Astrocyte (in vitro differentiated cells and primary cell): ENCODE data around the gene ARID5B. TPM values are rescaled to one million over a fixed set of nuclear protein-coding genes. Genes with fewer than 3 reads are reported as not detected.

Experiments
- DNase-seq: peaks from one replicate; pipeline ENCODE4 v3.0.0-alpha.2; 2010; ENCODE audit warnings: low read depth
- FAIRE-seq: peaks from 2 replicates; lab custom pipeline; 2011; peaks lifted over from hg19 to GRCh38; lab: Jason Lieb, UNC
- H2AFZ ChIP-seq: 2 replicates; pipeline ENCODE4 v1.6.0; 2012; ENCODE audit warnings: low read depth, low read length, inconsistent platforms
- H3K27ac ChIP-seq: 2 replicates; pipeline ENCODE4 v1.5.1; 2011; ENCODE audit warnings: low read depth, low read length, inconsistent platforms
- H3K27me3 ChIP-seq: 2 replicates; pipeline ENCODE4 v1.6.0; 2011; ENCODE audit warnings: low read length, inconsistent platforms; ENCODE audit not compliant: insufficient read depth
- H3K36me3 ChIP-seq: 2 replicates; pipeline ENCODE4 v1.5.1; 2011; ENCODE audit warnings: low read length, inconsistent platforms; ENCODE audit not compliant: insufficient read depth
- H3K4me1 ChIP-seq: 2 replicates; pipeline ENCODE4 v1.5.1; 2011; ENCODE audit warnings: low read length, inconsistent platforms; ENCODE audit not compliant: insufficient read depth
- H3K4me2 ChIP-seq: 2 replicates; pipeline ENCODE4 v1.6.0; 2012; ENCODE audit warnings: low read length, inconsistent platforms
- H3K4me3 ChIP-seq: 2 replicates; pipeline ENCODE4 v1.5.1; 2011; ENCODE audit warnings: low read depth, mild to moderate bottlenecking, low read length, inconsistent platforms; ENCODE audit not compliant: insufficient read depth
- H3K79me2 ChIP-seq: 2 replicates; pipeline ENCODE4 v1.6.0; 2012; ENCODE audit warnings: mild to moderate bottlenecking, low read length, inconsistent platforms; ENCODE audit not compliant: insufficient read depth
- H3K9ac ChIP-seq: 2 replicates; pipeline ENCODE4 v1.6.0; 2012; ENCODE audit warnings: mild to moderate bottlenecking, low read length, inconsistent platforms
- H3K9me3 ChIP-seq: 2 replicates; pipeline ENCODE4 v1.5.1; 2012; ENCODE audit warnings: low read depth, mild to moderate bottlenecking, low read length, inconsistent platforms; ENCODE audit not compliant: insufficient read depth
- H4K20me1 ChIP-seq: 2 replicates; pipeline ENCODE4 v1.6.0; 2012; ENCODE audit warnings: low read length, inconsistent platforms; ENCODE audit not compliant: insufficient read depth
- H3K27ac Mint-ChIP-seq: one replicate; pipeline ENCODE4 v1.8.0; 2021; ENCODE audit warnings: mild to moderate bottlenecking, mixed read lengths; ENCODE audit not compliant: unreplicated experiment
- H3K27me3 Mint-ChIP-seq: one replicate; pipeline ENCODE4 v1.8.0; 2021; ENCODE audit warnings: low read depth, mixed read lengths; ENCODE audit not compliant: unreplicated experiment
- H3K36me3 Mint-ChIP-seq: one replicate; pipeline ENCODE4 v1.8.0; 2021; ENCODE audit warnings: low read depth, mixed read lengths; ENCODE audit not compliant: unreplicated experiment
- H3K4me1 Mint-ChIP-seq: one replicate; pipeline ENCODE4 v1.8.0; 2021; ENCODE audit warnings: low read depth, mixed read lengths; ENCODE audit not compliant: unreplicated experiment
- H3K4me3 Mint-ChIP-seq: one replicate; pipeline ENCODE4 v1.8.0; 2021; ENCODE audit warnings: mild to moderate bottlenecking, moderate library complexity, mixed read lengths; ENCODE audit not compliant: unreplicated experiment
- H3K9me3 Mint-ChIP-seq: one replicate; pipeline ENCODE4 v1.8.0; 2021; ENCODE audit warnings: mild to moderate bottlenecking, mixed read lengths; ENCODE audit not compliant: unreplicated experiment
- CTCF ChIP-seq: IDR thresholded peaks from 2 replicates; pipeline ENCODE4 v1.5.1; 2011; ENCODE audit warnings: low read depth, mild to moderate bottlenecking, inconsistent platforms, low read length, moderate library complexity; ENCODE audit not compliant: insufficient read depth
- EZH2 ChIP-seq: IDR thresholded peaks from 2 replicates; pipeline ENCODE4 v1.6.1; 2012; ENCODE audit warnings: mild to moderate bottlenecking, low read length, inconsistent platforms; ENCODE audit not compliant: insufficient read depth
- total RNA-seq: library from RNA; stranded (reverse); gene quantifications from 2 replicates; pipeline ENCODE4 v1.2.1, GENCODE V29; 2021

ARID5B gene
- total RNA-seq, 1 donor from 2014 or later, result 66.0 TPM

GRCh38 chr10:61933859-61934555 is 32.5 kb downstream of the ARID5B start:
- peaks cover 29% of the 10 kb centered on the region for H3K79me2 ChIP-seq
- no peak overlapping the region for H3K27ac ChIP-seq
- Mint-ChIP-seq H3K4me3 (no peak overlapping the region), H3K27ac (no peak overlapping the region), H3K4me1 (peaks cover 26% of the 10 kb centered on the region), H3K27me3 (no peaks in the 10 kb centered on the region), H3K36me3 (peaks cover 31% of the 10 kb centered on the region), H3K9me3 (peaks cover 6% of the 10 kb centered on the region)
- no peak overlapping the region for H2AFZ ChIP-seq
- no peak for TF ChIP-seq CTCF
- no peak for TF ChIP-seq EZH2
- no peak overlapping the region for H3K9ac ChIP-seq
- no peak overlapping the region for H3K4me3 ChIP-seq
- no peak for DNase-seq
- H3K4me2 ChIP-seq, result no peak overlapping the region
- no peak for FAIRE-seq
- peaks cover 2% of the 10 kb centered on the region for H3K36me3 ChIP-seq
- no peaks in the 10 kb centered on the region for H3K27me3 ChIP-seq
- H3K9me3 ChIP-seq, result no peaks in the 10 kb centered on the region
- peaks cover 19% of the 10 kb centered on the region for H3K4me1 ChIP-seq
- H4K20me1 ChIP-seq, result no peaks in the 10 kb centered on the region

DNA sequence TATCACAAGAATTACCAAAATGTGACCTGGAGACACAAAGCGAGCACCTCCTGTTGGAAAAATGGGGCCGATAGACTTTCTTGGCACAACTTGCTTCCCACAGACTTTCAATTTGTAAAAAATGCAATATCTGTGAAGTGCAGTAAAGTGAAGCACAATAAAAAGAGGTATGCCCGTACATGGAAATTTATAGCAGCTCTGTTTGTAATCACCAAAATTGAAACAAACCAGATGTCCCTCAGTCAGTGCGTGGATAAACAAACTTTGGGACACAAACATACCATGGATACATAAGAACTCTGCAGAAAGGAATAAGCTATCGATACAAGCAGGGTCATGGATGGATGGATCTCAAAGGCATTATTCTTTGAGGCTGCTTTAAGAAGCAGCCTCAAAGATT is 33.6 kb downstream of the ARID5B start:
- H3K27me3 Mint-ChIP-seq, result no peaks in the 10 kb centered on the region
- DNase-seq (no peak), FAIRE-seq (no peak)
- Histone ChIP-seq H3K9ac (no peak overlapping the region), H3K4me1 (peaks cover 30% of the 10 kb centered on the region), H2AFZ (no peak overlapping the region), H4K20me1 (no peaks in the 10 kb centered on the region), H3K27ac (no peak overlapping the region), H3K27me3 (no peaks in the 10 kb centered on the region), H3K4me2 (no peak overlapping the region), H3K36me3 (no peaks in the 10 kb centered on the region), H3K9me3 (no peaks in the 10 kb centered on the region), H3K79me2 (peaks cover 20% of the 10 kb centered on the region), H3K4me3 (no peak overlapping the region)
- peaks cover 4% of the 10 kb centered on the region for H3K9me3 Mint-ChIP-seq
- TF ChIP-seq CTCF (no peak), EZH2 (no peak)
- H3K4me1 Mint-ChIP-seq, result peaks cover 36% of the 10 kb centered on the region
- H3K4me3 Mint-ChIP-seq, result no peak overlapping the region
- H3K27ac Mint-ChIP-seq, result no peak overlapping the region
- H3K36me3 Mint-ChIP-seq, result peaks cover 21% of the 10 kb centered on the region

DNA sequence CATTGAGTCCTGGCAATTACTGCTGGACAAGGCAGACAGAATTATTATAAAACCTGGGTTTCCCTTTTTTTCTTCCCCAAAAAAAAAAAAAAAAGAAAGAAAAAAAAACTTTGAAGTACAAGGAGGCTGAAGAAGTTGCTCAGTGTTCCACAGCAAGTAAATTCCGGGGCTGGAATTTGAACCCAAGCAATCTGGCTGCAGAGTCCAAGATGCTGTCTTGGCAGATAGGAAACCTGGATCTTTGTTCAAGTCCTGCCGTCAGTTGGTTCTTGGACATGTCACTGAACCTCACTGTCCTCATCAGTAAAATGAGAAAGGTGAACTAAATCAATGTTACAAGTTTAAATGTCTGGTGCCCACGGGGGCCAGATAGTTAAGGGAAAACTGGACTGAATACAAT is 35.3 kb downstream of the ARID5B start:
- no peak overlapping the region for H3K4me2 ChIP-seq
- Mint-ChIP-seq H3K27me3 (no peaks in the 10 kb centered on the region), H3K4me3 (no peak overlapping the region), H3K9me3 (peaks cover 4% of the 10 kb centered on the region), H3K4me1 (peaks cover 38% of the 10 kb centered on the region), H3K27ac (no peak overlapping the region), H3K36me3 (peaks cover 27% of the 10 kb centered on the region)
- no peak overlapping the region for H3K9ac ChIP-seq
- H3K79me2 ChIP-seq, result peaks cover 27% of the 10 kb centered on the region
- FAIRE-seq (no peak), DNase-seq (no peak)
- no peak overlapping the region for H3K4me3 ChIP-seq
- TF ChIP-seq CTCF, result no peak
- TF ChIP-seq EZH2, result no peak
- peaks cover 2% of the 10 kb centered on the region for H3K36me3 ChIP-seq
- no peaks in the 10 kb centered on the region for H3K9me3 ChIP-seq
- H2AFZ ChIP-seq, result no peak overlapping the region
- H3K4me1 ChIP-seq, result peaks cover 31% of the 10 kb centered on the region
- H3K27me3 ChIP-seq, result no peaks in the 10 kb centered on the region
- H3K27ac ChIP-seq, result no peak overlapping the region
- no peaks in the 10 kb centered on the region for H4K20me1 ChIP-seq
